SH-SY5Y (cell line): Measurements from ENCODE around the gene NRIP1.

ENCODE experiments used
- GATA2 ChIP-seq: IDR thresholded peaks from 2 replicates; pipeline ENCODE4 v1.6.1; 2011; ENCODE audit warnings: mild to moderate bottlenecking, low read depth, low read length
- GATA3 ChIP-seq: IDR thresholded peaks from 2 replicates; pipeline ENCODE4 v1.6.1; 2011; ENCODE audit warnings: low read depth, mild to moderate bottlenecking, low read length, moderate library complexity

GRCh38 chr21:15010645-15011044 lies 54.2 kb downstream of the NRIP1 start:
- TF ChIP-seq GATA2 (no peak), GATA3 (no peak)
